Lung (tissue), 12 donors: ENCODE data around the gene LMO1. TPM values are rescaled to one million over a fixed set of nuclear protein-coding genes. Genes with fewer than 3 reads are reported as not detected.

Experiments used
- ATAC-seq: fragments of 200-7000 bp; cut with Tn5 transposase; one replicate; pipeline ENCODE4 v1.9.1; 2020; ENCODE audit warnings: moderate number of reproducible peaks; ENCODE audit not compliant: insufficient read depth, low FRiP score
- DNase-seq, 3 donors: peaks; one replicate each; pipeline ENCODE4 v3.0.0-alpha.2; 2013 to 2017
- H3K27ac ChIP-seq, 2 donors: one replicate each; pipeline ENCODE4 v1.5.1; 2013; ENCODE audit warnings: mild to moderate bottlenecking in 2 of 2, moderate library complexity in 2 of 2, control low read depth in 1 of 2, inconsistent platforms in 1 of 2, low read depth in 1 of 2, low read length in 1 of 2
- H3K27me3 ChIP-seq, 3 donors: one replicate each; pipeline ENCODE4 v1.5.1; 2013; ENCODE audit warnings: low read length in 2 of 3; ENCODE audit not compliant: control insufficient read depth in 3 of 3, insufficient read depth in 3 of 3
- H3K36me3 ChIP-seq, 4 donors: one replicate each; pipeline ENCODE4 v1.5.1; 2013; ENCODE audit warnings: low read length in 4 of 4, mild to moderate bottlenecking in 1 of 4, moderate library complexity in 1 of 4; ENCODE audit not compliant: control insufficient read depth in 4 of 4, insufficient read depth in 4 of 4
- H3K4me1 ChIP-seq, 5 donors: one replicate each; pipeline ENCODE4 v1.5.1; 2013; ENCODE audit warnings: low read length in 5 of 5, mild to moderate bottlenecking in 2 of 5, moderate library complexity in 1 of 5; ENCODE audit not compliant: control insufficient read depth in 5 of 5, insufficient read depth in 5 of 5
- H3K4me3 ChIP-seq: one replicate; pipeline ENCODE4 v1.5.1; 2013; ENCODE audit warnings: mild to moderate bottlenecking, control low read depth, moderate library complexity
- H3K9ac ChIP-seq, 2 donors: one replicate each; pipeline ENCODE4 v1.5.1; 2013; ENCODE audit warnings: low read length in 2 of 2, control low read depth in 1 of 2; ENCODE audit not compliant: insufficient read depth in 1 of 2
- H3K9me3 ChIP-seq, 4 donors: one replicate each; pipeline ENCODE4 v1.5.1; 2013; ENCODE audit warnings: low read length in 3 of 4, mild to moderate bottlenecking in 1 of 4, moderate library complexity in 1 of 4; ENCODE audit not compliant: control insufficient read depth in 4 of 4, insufficient read depth in 3 of 4
- WGBS, 2 donors: extraction: QIAGEN DNeasy Blood & Tissue Kit; methylation state at CpG; one replicate each; pipeline ENCODE4 v1.1.7; 2013; 5-methylcytosine and 5-hydroxymethylcytosine counted together
- polyA plus RNA-seq, 2 donors: library from polyadenylated mRNA; stranded (reverse); fragments of 200-250 nt; gene quantifications; one replicate each; pipeline ENCODE4 v1.2.1, GENCODE V29; 2013
- total RNA-seq, 2 donors: library from RNA; depleted of rRNA in 1 of 2; stranded (reverse); fragments of >200 nt in 1 of 2; gene quantifications; one replicate each; pipeline ENCODE4 v1.2.1, GENCODE V29; 2014 to 2021
- TF ChIP-seq, protein P1 (sequence below): IDR thresholded peaks from 2 replicates; pipeline ENCODE4 v1.5.1; 2012; ENCODE audit warnings: mild to moderate bottlenecking; ENCODE audit errors: control extremely low read depth, extremely low read depth
- donor health status: control.
- donor health status: control.
- donor health status: Bipolar disorder and iron deficiency.
- donor health status: healthy.
- donor health status: DM: yes; HTN: yes; CAD: no.

The LMO1 gene
- total and polyA plus RNA-seq, 4 donors = 0.26 to 0.34 TPM; not detected in 2

DNA sequence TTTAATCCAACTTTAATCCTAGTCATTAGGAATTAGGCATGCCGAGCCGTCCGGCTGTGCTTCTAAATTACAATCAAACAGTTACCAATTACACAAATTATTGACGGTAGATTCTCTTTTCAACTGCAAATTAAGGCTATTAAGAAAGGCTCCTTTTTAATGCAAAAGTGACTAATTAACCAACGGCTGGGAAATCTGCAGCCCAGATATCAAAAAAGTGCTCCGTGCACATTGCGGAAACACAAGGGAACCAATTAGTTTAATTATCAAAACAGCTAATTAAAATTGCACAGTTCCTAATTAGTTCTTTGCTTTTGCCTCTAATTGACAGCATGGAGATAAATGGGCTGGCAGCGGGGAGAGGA is 19.4 kb upstream of the LMO1 start:
- DNase-seq (no peak), ATAC-seq (no peak)
- no peaks in the 10 kb centered on the region for H3K27me3 ChIP-seq
- H3K4me3 ChIP-seq = no peak overlapping the region
- peaks cover 0 to 13% (median 4%) of the 10 kb centered on the region in 5 donors for H3K4me1 ChIP-seq
- peaks cover 0 to 3% (median 0%) of the 10 kb centered on the region in 4 donors for H3K9me3 ChIP-seq
- no peak overlapping the region for H3K9ac ChIP-seq
- TF ChIP-seq, protein P1, sequence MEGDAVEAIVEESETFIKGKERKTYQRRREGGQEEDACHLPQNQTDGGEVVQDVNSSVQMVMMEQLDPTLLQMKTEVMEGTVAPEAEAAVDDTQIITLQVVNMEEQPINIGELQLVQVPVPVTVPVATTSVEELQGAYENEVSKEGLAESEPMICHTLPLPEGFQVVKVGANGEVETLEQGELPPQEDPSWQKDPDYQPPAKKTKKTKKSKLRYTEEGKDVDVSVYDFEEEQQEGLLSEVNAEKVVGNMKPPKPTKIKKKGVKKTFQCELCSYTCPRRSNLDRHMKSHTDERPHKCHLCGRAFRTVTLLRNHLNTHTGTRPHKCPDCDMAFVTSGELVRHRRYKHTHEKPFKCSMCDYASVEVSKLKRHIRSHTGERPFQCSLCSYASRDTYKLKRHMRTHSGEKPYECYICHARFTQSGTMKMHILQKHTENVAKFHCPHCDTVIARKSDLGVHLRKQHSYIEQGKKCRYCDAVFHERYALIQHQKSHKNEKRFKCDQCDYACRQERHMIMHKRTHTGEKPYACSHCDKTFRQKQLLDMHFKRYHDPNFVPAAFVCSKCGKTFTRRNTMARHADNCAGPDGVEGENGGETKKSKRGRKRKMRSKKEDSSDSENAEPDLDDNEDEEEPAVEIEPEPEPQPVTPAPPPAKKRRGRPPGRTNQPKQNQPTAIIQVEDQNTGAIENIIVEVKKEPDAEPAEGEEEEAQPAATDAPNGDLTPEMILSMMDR = no peak
- 38 to 47% methylated on average over 8 of the region's 8 CpGs for WGBS, 2 donors
- no peaks in the 10 kb centered on the region for H3K36me3 ChIP-seq
- no peak overlapping the region for H3K27ac ChIP-seq

DNA sequence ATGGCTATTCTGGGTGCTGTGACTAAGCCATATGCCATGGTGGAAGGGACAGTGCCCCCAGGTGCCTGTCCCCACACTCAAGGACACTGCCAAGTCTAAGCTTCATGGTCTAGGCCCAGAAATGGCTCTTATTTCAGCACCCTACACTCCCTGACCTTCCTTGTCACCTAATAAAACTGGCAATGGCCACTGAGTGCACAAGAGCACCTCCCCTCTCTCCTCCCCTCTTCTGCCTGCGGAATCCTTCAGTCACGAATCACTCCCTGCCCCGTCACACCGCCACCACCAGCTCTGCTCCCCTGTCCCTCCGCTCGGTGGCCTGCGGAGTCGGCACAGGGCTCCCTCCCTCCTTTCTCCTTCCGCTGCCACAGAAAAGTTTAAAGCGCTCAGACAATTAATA is 19.0 kb upstream of the LMO1 start:
- Histone ChIP-seq H3K27me3 (no peaks in the 10 kb centered on the region), H3K4me1 (peaks cover 0 to 13% (median 4%) of the 10 kb centered on the region in 5 donors), H3K4me3 (no peak overlapping the region), H3K36me3 (no peaks in the 10 kb centered on the region), H3K27ac (no peak overlapping the region), H3K9me3 (peaks cover 0 to 3% (median 0%) of the 10 kb centered on the region in 4 donors), H3K9ac (no peak overlapping the region)
- ATAC-seq = no peak
- TF ChIP-seq, protein P1 = no peak
- 65 to 73% methylated on average over 10 of the region's 10 CpGs for WGBS, 2 donors
- DNase-seq = peak; percentile 19 to 36 (median 32)

DNA sequence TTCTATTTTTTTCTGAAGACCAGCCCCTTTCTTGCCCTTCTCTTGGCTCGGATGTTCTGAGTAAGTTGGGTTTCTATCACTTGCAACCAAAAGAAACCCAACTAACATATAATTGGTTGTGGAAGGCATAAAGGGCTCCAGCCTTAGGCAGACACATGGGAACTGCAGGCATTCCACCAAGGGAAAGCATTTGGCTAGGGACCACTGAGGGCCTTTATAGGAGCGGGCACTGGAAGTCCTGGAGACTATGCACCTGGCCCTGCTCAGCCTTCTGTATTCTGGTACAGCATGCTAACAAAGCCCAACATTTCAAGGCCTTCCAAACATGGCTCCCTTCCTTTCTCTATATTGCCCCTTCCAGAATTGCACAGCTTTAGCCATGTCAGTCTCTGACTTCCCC is 17.6 kb upstream of the LMO1 start:
- Histone ChIP-seq H3K4me3 (no peak overlapping the region), H3K36me3 (no peaks in the 10 kb centered on the region), H3K9me3 (peaks cover 0 to 3% (median 0%) of the 10 kb centered on the region in 4 donors), H3K27ac (no peak overlapping the region), H3K27me3 (no peaks in the 10 kb centered on the region), H3K9ac (no peak overlapping the region), H3K4me1 (peaks cover 0 to 13% (median 4%) of the 10 kb centered on the region in 5 donors)
- DNase-seq = no peak
- TF ChIP-seq, protein P1 = no peak
- ATAC-seq = no peak
- WGBS, 2 donors = 90 to 97% methylated on average over 2 of the region's 2 CpGs

DNA sequence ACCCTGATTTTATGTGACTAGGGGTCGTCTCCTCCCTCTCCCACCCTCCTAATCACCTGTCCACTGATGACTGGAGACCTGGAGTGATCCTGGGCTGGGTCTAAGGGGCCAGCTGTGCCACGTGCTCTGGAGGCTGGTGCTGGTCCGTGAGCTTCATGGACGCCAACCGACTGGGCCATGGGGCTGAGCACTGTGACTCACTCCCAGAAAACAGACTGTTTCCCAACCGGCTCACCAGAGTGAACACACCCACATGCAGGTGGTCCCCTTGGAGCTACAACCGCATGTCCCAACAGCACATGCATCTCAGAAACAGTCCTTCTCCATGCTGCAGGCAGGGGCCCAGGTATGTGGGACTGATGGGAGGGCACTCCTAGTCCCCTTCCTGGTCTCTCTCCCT is 14.0 kb upstream of the LMO1 start:
- DNase-seq (no peak), ATAC-seq (no peak)
- H3K27me3 ChIP-seq = peaks cover 0 to 10% (median 10%) of the 10 kb centered on the region in 3 donors
- TF ChIP-seq, protein P1 = no peak
- H3K27ac ChIP-seq = no peak overlapping the region
- no peak overlapping the region for H3K4me3 ChIP-seq
- H3K4me1 ChIP-seq = peaks cover 0 to 2% (median 0%) of the 10 kb centered on the region in 5 donors
- WGBS, 2 donors = 86 to 93% methylated on average over 7 of the region's 7 CpGs
- peaks cover 0 to 3% (median 0%) of the 10 kb centered on the region in 4 donors for H3K9me3 ChIP-seq
- H3K36me3 ChIP-seq = no peaks in the 10 kb centered on the region
- H3K9ac ChIP-seq = no peak overlapping the region
